GM04503 (cell line): ENCODE results near the gene TBC1D22A.

Experiments
- DNase-seq: peaks from one replicate; pipeline ENCODE4 v3.0.0-alpha.2; 2012; ENCODE audit warnings: low read depth

TBC1D22A gene

DNA sequence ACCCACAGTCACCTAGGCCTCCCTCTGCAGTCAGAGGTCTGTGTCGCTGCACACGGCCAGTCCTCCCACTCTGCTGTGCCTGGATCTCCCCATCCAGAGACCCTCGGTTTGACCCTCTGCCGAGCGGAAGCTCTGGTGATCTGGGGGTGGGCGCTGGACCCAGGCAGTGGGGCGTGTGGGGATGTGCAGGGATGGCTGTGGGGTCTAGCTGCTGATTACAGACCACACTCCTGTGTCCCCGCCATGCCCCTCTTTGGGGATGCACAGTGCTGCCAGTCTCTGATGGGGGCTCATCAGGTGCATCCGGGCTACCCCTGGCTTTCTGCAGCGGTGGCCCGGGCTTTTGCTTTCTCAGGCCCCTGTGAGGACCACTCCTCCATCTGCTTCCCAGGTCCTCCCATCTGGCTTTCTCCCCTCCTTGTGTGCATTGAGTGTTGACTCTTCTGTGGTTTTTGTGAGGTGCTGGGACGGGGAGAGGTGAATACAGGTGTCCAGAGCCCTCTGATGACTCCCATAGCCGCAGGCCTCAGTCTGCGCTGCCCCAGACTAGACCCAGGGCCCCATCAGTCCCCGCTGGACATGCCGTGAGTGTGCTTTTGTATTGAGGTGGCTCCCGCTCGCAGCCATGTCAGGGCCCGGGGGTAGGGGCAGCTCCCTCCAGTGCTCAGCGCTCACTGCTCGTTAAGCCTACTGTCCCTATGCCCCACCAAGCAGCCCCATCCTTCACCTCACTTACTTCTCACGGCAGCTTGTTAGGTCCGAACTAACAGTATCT lies 251.6 kb downstream of the TBC1D22A start:
- DNase-seq: no peak

DNA sequence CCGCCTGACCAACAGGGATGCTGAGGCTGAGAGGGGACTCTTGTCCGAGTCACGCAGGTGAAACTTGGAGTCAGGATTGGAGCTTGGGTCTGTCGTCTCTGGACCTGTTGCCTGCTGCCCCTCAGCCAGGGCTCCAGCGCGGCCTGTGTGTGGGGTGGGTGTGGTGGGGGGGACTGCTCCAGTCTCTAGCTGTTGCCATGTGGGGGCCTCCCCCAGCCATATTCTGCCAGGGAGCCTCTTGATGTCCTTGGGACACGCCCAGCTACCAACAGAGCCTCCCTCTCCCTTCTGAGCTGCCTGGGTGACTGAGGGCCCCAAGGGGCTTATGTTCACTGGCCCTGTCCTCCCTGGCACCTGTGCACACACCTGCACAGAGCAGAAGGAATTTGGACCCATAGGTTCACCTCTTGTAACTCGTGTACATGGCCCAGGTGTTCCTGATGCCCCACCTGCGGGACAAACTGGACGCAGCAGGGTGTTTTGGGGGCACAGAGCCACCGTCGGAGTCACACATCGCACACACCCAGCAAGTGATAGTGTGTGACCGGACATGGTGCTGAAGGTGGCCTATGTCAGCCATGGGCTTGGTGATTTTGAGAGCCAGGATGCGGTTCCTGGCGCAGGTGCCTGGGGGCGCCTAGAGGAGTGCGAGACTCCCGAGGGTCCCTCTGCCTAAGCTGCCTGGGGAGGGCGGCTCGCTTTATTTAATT lies 252.3 kb downstream of the TBC1D22A start:
- DNase-seq: no peak

DNA sequence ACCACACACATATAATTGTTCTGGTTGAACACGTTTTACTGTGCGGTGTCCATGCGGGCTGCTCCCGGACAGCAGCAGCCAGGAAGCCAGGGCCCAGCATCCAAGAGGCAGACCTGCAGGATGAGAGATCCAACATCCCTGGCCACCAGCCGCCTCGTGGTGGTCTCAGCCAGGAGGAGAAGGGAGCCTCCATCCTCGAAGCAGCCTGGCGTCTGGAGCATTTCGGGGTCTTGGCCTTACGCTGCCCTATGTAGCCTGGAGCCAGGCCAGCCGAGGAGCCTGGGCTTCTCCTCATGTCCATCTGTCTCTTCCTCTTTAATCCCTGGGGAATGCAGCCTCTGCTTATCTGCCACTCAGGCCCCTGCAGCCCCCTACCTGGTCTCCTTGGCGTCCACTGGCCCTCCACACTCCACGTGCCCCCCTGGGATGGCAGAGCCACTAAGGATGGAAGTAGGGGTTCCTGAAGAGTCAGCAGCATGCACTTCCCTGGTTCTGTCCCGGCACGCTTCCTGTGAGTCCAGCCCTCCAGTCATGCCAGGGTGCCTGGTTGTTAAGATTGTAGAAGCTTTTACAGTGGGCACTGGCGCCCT lies 253.2 kb downstream of the TBC1D22A start:
- DNase-seq: no peak

DNA sequence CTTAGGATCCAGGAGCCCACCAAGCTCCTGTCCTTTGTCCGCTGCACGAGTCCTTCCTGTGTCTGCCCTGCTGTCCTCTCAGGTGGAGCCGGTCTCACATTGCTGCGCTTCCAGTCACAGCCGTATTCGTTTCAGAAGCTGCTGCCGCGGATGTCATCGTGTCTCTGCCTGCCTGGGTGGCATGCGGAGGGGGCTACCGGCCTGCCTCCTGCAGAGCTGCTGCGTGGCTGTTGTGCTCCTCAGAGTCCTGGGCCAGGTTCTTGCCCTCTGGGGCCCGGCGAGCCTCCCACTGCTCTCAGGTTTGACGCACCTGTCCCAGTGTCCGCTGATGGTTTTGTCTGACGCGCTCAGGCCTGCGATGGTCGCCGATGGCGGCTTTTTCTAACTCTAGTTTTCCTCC lies 254.2 kb downstream of the TBC1D22A start:
- no peak for DNase-seq

DNA sequence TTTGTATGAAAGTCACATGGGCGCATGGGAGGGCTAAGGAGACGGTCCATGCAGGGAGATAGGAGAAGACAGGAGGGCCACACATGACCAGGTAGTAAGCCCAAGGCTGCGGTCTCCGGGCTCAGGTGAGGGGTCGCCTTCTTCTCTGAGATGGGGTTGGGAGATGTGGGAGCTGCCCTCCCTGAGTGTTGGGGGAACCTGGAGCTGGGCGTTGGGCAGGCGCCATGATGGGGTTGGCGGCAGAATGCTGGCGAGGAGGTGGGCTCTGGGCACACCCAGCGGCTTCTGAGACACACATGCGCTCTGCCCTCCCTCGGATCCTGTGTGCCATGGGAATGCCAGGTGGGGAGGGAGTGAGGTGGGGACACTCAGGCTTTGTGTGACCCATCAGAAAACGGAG lies 254.8 kb downstream of the TBC1D22A start:
- no peak for DNase-seq

DNA sequence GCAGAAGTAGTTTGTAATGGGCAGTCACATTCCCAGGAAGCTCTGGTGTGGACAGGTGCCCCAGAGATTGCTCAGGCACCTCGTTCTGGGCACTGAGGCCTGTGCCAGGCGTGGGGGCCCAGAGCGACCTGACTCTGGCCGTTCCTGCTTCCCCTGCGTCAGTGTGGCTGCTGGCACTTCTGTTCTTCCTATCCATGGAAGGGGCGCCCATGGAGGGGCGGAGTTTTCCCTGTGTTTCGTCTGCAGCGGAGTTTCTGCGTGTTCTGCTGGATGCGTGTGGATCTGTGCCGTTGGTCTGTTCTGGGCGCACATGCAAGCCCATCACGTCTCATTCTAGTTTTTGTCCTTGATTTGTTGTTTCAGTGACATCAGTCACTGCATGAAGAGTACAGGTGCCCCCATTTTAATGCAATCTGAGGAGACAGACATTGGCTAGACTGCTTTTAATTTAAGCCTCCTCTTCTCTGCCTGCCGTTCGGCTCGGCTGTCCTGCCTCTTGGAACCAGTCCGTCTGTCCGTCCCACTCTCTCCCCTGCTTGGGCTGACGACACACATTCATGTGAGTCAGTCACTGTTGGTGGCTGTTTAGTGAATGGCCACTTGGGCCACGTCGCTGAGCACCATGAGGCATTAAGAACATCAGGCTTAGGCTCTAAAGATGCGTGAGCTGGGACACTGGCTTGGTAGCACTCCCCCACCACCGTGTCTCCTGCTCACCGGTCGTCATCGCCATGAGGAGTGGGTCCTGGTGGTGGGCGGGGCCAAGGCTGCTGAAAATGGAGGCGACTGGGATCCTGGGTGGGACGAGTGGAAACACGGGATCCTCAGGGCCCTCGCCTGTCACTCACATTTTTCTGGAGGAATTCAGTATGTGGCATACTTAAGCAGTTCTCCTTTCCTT lies 255.8 kb downstream of the TBC1D22A start:
- DNase-seq: no peak

DNA sequence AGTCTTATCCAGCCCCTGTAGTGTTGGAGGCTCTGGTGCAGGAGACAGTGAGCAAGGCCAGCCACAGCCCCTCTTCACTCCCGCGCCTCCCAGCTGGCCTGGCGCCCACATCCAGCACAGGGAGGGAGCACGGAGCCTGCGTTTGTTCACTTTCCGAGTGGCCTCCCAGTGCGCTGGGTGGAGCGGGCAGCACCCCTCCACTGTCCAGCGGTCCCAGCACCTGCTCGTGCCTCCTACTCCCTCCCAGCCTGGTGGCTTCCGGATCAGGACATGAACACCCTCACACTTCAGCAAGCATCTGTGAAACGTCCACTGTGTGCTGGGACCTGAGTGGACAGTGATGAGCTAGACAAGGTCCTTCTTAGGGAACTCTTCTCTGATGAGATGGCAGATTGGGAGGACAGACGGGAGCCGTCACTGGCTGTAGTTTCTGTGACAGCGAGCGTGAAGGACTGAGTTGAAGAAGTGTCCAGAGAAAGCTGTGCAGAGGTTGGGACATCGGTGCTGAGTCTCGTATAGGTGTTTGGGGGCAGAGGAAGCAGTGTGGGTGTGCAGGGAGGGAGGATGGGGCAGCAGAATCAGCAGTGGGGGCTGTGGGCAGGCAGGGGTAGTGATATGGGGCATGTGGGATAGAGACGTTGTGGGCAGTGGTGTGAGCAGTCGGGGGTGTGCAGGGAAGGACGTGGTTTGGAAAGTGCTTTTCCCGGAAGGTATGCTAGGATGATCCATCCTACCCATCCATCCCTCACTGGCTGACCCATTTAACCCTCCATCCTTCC lies 256.8 kb downstream of the TBC1D22A start:
- no peak for DNase-seq

DNA sequence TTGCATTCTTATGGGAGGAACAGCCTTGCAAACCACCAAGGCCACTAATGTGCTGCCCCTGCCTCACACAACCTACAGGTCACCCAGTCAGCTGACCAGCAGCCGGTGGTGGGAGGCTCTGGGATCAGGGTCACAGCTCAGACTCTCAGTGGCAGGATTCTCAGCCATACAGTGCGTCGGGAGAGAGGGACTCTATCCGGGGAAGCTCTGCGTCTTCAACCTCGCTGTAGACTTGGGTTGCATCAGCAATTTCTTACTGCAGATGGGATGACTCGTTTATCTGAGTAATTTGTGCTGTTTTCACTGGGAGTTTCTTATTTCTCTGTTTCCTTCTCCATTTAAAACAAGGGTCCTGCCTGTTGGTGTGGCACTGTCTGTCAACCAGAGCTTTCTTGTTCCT lies 257.7 kb downstream of the TBC1D22A start:
- DNase-seq: no peak

DNA sequence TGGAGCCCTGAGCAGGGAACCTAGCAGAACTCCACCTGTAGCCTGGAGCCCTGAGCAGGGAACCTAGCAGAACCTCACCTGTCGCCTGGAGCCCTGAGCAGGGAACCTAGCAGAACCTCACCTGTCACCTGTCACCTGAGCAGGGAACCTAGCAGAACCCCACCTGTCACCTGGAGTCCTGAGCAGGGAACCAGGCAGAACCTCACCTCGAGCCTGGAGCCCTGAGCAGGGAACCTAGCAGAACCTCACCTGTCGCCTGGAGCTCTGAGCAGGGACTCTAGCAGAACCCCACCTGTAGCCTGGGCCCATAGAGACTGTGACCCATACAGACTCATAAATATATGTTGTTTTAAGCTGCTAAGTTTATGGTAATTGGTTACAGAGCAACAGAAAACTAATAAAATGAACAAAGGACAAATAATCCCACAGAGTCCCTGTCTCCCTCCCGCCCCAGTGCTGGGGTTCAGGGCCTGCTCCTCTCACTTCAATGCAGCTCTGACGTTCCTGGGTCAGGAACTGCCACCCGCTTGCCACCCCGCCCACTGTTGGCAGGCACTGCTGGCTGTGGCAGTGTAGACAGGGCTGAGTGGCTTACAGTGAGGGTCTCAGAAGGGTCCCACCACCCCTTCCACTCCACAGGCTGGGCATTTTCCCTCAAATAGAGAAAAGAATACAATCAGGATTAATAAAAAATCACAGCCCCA lies 259.1 kb downstream of the TBC1D22A start:
- no peak for DNase-seq

DNA sequence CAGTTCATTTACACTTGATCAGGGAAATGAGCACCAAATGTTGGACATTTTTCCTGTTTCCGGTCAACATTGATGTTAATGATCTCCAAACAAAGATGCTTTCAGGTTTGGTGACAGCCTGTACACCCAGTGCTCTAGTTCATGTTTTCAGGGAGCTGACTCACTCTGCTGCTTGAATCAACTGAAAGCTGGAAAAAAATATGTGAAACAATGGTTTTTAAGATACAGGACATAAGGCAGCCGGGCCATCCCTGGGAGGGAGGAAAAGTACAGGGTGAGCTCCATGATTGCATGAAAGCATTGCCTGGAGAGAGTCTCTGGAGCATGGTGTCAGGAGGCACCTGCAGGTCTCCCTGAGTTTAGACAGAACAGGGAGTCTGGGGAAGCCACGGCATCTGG lies 259.6 kb downstream of the TBC1D22A start:
- no peak for DNase-seq

DNA sequence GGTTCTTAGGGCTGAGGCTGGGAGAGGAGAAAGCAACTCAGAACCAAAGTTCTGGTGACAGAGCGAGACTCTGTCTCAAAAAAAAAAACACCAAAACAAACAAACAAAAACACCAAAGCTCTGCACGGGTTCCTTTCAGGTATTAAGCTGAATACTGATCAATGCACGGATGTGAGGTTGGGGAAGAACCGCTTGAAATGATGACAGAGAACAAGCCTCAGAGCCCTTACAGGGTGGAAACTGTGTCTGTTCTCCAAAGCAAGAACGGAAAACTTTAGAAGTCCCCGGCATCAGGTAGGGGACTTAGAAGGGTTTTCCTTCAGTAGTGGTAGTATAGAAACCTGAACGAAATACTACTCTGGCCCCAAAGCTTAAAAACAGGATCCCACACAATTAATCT lies 260.0 kb downstream of the TBC1D22A start:
- no peak for DNase-seq

DNA sequence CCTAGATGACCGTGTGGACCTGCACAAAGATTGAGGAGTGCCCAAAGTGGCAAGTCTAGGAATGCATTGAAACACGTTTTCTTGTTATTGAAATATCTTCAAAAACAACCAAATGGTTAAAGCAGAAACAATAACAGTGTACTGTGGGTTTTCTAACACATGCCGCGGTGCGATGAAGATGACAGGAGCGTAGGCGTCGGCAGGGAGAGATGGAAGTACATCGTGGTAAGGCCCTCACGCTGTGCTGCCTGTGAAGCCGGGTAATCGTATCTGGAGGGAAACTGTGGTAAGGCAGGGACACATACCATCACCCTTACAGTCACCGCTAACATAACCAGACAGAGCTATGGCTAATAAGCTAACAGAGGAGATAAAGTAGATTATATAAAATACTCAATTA lies 261.4 kb downstream of the TBC1D22A start:
- no peak for DNase-seq

DNA sequence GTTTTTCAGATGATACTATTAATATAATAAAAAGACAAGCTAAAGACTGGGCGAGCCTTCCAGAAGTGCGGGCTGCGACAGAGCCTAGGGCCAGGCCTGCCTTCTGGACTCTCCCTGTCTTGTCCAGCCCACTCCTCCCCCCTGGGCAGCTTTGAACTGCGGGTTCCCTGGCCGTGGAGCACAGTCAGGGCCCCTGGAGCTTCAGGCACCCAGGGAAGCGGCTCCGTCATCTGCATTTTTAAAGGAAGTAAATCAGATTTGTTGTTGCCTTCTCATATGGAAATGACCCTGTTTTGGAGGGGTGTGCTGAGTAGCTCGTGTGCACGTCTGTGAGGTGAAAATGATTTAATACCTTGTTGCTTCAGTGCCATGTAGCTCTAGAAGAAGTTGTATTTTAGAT lies 265.3 kb downstream of the TBC1D22A start:
- DNase-seq: no peak

DNA sequence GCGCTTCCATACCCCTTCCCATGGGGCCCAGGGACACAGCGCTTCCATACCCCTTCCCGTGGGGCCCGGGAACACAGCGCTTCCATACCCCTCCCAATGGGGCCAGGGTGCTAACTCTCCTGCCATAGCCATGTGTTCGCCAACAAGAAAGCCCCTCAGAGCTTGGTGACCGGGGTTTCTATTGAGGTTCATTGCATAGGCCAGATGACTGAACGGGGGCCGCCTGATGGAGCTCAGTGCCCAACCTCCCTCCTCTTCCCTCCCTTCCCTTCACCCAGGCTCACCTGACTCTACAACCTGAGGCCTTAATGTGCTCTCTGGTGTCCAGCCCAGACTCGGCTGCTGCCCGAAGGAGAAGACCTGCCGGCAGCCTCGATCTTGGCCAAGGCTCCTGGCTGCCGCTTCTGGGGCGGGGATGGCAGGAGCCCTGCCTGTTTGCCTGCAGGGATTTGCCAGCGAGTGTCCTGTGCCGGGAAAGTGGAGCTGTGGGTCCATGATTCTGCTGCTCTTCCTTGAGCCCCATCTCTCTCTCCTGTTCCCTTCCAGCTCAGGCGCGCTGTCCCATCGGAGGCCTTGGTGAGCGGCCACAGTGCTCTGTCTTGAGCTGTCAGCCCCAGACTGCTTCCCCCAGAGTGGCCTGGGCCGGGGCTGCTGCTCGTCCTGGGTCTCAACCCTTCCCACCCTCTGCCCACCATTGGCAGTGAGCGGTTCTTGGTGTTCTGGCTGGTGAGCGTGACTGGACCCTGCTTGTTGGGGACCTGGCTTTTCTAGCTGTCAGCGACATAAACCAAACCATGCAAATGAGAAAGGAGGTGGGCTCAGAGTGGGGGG lies 267.0 kb downstream of the TBC1D22A start:
- no peak for DNase-seq

DNA sequence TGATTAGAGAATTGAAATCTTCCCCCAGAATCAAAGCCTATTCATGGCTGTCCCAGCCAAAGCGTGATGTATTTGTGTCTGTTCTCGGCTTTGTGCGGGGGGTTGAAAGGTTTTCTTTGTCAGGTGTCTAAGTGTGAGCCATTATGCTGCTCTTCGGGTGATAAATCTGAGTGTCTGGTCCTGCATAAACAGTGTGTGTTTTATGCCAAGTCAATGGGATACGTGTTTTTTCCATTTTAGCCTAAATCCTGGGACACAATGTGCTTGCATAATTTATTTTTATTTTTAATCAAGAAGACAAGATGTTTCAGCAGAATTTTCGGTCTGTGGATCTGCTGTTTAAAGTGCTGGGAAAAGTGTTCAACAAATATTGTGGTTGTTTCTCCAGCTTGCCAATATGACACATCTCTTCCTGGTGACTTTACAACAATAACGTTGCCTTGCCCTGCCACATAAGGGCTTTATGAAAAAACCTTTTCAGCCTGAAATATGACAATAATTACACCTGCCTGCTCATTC lies 267.8 kb downstream of the TBC1D22A start:
- no peak for DNase-seq

DNA sequence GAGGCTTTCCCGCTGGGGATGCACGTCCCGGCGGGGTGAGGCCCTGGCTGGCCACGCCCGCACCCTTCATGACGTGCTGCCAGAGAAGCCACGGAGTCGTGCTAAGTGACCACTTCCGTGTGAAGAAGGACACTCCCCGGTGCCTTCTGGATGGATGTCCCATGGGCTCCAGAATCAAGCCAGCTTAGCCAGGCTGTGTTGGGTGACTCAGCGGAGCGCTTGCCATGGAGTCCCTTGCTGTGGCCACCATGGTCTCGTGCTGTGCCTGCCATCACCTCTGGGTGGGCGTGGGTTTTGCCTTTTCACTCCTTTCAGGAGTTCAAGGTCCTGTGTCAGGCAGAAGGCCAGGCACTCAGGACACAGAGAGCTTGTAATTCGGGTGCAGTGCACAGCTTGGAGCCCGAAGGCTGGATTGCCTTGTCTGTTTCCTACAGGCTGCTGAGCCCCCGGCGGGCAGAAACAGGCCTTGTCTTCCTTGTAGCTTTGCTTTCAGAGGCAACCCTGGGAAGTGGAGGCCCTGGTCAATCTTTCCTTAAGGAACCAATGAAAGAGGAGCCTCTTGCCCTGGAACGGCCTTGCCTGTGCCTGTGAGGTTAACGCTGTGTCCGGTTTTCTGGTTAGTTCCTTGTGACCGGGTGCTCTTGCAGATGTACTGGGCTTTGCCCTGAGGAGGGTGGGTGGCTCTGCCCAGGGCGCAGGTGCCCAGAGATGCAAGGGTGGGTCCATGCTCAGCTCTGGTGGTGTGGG lies 268.6 kb downstream of the TBC1D22A start:
- DNase-seq: peak; percentile 74

DNA sequence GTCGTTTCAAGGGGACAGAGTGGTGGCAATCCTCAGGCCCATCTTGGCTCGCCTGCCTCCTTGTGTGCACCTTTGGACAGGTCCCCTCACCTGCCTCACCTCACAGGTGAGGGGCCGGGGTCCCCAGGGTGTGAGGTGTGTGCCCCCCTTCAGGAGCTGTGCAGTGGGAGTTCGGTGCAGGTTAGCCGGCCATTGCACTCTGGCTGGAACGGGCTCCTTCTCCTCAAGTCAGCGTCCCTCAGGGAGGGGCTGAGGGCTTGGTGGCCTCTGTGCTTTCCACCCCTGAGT lies 269.1 kb downstream of the TBC1D22A start:
- no peak for DNase-seq

DNA sequence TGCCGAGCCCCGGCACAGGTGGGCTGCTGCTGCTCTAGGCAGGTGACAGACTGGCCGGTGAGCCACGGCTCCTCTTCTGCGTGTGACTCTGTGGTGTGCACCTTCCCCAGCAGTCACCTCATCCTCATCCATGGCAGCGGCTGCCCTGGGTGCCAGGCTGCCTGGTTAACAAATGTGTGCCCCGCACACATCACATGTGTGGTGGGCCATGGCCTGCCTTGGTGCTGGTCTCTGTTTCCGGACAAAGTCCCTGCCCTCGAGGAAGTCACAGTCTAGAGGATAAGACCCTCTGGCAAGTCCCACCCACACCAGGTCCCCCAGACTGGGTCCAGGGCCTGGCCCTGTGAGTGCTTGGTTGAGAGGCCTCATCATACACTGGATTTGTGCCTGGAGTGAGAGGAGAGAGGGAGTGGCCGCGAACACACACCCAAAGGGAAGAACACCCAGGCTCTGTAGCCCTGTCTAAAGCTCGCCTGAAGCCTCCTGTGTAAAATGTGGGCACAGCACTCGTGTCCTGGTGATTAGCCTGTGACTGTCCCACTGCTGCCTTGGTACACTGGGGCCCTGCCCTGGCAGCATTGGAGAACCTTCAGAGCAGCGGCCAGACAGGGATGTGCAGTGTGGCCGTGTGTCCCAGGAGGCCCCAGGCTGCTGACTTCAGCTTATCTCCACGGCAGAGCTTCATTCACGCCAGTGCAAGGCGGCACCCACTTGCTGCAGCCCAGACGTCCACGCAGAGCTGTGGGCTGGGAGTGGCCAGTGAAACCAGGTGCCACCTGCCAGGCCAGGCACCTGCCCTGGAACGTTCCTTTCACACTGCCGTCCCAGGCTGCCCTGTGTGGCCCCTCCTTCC lies 269.9 kb downstream of the TBC1D22A start:
- DNase-seq: no peak
